Stimulated activated CD8-positive, alpha-beta memory T cell treated with anti-CD3 and anti-CD28 coated beads, Interleukin-12 subunit alpha, Interleukin-12 subunit beta, amount 100 ng/mL, for 4 hours (primary cell): Measurements from ENCODE around the gene UFSP1.

Source experiments
- DNase-seq: peaks from one replicate; pipeline ENCODE4 v3.0.0-alpha.2; 2020; ENCODE audit warnings: low read depth

The UFSP1 gene

DNA sequence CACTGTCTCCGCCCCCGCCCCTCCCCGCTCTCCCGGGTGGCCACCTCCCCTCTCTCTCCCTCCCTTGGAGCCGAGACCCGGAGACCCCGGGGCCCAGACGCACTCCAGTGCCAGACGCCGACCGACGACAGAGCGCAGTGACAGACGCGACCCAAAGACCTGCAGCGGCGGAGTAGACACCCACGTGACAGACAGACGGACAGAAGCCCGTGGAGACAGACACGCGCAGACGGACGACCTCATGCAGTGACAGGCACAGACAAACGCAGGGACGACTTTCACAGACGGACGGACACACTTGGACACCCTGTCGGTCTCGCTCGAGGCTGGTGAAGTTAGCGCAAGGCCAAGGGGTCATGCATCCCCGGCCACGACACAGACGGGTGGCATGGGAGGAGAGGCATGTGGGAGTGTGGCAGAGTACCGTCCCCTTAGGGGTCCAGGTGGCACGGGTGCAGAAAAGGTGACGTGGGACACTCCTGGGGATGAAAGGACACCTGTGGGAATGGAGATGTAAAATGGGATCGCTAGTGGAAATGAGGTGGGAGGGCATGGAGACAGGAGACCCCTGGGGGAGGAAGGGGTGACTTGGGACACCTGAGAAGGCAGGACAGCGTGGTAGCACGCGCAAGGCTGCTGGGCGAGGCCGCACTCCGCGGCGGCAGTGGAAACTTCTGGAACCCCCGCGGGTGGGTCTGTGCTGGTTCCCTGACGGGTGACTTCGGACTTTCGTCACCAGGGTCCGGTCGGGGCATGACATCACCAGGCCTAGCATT, 6.6 kb upstream of the UFSP1 start:
- no peak for DNase-seq

DNA sequence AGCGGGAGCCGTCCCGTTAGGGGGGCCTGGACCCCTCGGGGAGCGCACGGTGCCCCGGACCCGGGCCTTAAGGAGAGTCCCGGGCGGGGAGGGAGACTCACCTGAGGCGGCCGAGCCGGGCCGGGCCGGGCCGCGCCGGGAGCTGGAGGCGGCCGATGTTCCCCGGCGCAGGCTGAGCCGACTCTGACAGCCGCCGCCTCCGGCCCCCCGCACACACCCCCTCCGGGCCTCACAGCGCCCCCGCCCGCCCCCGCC, 6.1 kb upstream of the UFSP1 start, which contains the start of gene ACHE:
TSS of gene ACHE (minus strand) at position 188 of the 255 bp plus-strand sequence. CDS start 1,656 bp downstream, outside the sequence.
- no peak for DNase-seq

DNA sequence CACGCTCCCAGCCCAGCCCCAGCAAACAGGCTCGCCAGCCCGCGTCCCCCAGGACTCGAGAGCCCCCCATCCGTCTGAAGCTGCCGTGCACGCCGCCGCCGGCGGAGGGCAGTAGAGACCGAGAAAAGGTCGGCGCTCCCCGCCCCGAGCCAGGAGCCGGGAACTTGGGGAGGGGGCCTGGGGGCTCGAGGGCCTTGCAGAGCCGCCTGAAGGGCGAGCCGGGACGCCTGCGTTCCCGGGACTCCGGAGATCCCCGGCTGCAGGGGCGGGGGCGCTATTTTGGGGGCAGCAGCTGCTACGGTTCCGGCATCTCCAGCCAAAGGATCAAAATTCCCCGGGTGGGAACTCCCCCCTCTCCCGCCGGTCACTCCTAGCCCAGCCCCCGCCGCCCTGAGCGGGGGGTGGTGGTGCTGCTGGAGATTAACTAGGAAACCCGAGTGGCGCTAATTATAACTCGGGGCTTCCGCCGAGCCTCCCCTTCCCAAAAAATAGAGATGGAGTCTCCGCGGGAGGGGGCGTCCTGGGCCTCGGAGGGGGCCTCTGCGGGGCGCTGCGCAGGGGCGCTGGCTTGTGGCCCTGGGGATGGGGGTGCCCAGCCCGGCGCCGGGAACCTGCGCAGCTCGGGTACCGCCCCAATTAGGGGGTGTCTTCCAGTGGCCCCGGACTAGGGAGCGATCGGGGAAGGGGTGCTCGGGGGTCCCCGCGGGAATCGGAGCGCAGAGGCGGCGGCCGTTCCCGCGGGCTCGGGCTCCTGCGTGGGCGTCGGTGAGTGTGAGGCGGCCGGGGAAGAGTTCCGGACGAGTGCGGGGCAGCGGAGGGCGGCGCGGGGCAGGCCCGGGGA, 5.6 kb upstream of the UFSP1 start:
- DNase-seq: no peak

DNA sequence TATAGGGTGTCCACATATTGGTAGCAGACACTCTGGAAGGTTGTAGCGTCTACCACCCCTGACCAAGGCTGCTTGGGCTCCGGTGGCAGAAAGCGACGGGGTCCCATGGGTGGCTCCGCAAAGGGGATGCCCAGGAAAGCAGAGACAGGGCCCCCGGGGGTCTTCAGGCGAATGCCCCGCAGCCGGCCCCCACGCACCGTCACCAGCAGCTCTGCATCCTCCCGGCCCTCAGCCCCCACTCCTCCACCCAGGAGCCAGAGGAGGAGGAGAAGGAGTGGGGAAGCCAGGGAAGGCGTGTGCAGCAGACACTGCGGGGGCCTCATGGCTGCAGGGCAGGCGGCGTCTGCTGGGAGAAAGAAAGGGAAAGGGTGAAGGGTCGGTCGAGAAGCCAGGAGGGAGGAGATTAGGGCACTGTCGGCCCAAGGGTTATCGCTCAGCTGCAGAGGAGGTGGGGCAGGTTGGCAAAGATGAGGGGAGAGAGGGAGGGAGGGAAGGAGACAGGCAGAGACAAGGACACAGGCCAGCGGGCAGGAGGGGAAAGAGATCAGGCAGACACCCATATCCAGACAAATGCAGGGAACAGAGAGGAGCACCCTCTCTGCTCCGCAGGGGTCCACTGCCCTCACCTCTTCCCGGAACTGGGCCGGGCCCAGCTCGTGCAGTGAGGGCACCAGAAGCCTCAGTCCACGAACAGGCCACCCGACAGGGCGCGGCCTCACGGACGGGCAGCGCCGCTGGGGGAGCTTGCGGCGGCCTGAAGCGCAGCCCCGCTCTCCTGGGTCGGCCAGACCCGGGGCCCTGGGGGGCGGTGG, 4.6 kb upstream of the UFSP1 start:
- DNase-seq: no peak

DNA sequence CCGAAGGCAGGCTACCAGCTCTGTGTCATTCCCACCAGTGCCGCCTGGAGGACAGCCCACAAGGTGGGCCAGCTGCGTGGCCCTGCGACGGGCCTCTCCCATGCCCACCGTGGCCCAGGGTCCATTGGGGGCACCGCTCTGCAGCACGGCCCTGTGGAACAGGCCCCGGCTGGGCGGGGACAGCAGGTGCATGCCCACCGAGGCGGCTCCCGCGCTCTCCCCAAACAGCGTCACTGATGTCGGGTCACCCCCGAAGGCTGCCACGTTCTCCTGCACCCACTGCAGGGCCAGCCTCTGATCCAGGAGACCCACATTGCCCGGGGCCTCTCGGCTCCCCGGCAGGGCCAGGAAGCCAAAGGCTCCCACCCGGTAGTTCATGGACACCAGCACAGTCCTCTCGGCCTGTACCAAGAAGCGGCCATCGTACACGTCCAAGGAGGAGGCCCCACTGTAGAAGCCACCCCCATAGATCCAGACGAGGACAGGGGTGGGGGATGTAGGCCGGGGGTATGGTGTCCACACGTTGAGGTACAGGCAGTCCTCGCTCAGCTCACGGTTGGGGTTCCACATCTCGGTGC, 3.9 kb upstream of the UFSP1 start:
- no peak for DNase-seq

DNA sequence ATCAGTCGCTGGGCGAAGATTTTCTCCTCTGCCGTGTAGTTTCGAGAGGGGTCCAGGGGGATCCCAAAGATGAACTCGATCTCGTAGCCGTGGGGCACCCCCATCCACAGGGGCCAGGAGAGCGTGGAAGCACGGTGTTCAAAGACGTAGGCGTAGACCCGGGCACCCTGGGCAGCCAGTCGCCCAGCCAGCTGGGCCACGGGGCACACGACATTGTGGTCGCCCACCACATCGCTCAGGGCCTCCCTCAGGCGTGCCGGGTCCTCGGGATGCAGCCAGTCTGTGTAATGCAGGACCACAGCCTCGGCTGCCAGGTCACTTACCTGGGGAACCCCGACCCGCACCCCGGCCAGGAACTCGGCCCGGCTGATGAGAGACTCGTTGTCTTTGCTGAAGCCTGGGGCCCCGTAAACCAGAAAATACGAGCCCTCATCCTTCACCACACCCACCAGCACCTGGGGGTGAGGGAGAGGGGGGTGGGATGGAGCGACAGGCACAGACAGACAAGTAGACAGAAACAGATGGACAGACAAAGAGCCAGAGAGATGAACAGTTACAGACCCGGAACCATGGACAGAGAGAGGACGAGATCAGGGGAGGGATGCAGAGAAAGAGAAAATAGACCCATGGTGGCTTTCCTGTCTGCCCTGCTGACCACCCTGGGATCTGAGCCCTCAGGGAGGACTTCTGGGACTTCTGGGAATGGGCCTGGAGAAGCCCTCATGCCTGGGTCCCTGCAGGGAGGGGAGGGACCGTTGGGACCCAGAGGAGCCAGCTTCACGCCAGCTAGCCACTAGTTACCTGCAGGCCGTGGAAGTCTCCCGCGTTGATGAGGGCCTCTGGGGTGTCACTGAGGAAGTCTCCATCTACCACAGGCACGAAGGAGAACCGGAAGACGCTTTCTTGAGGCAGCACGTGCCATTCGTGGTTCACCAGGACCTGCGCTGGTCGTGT, 3.1 kb upstream of the UFSP1 start:
- no peak for DNase-seq

DNA sequence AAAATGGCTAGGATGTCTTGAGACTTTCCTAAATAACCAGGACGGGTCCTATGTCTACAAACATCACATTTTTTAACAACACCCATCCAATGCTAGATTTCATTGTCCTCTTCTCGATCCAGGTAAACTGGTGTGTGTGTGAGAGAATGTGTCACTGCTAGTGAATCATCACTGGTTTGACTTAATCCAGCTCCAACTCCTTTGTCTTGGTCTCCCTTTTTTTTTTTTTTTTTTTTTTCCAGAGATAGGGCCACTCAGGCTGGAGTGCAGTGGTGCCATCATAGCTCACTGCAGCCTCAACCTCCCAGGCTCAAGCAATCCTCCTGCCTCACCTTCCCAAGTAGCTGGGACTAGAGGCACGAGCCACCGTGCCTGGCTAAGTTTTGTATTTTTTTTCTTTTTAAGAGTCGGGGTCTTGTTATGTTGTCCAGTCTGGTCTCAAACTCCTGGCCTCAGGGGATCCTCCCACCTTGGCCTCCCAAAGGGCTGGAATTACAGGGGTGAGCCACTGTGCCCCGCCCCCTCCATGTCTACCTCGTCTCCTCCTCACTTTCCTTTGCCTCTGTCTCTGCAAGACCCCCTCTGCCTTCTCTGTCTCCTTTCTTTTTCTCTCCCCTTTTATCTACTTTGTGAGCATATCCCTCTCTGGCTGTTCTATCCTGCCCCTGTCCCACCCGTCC, 2.2 kb upstream of the UFSP1 start:
- no peak for DNase-seq

DNA sequence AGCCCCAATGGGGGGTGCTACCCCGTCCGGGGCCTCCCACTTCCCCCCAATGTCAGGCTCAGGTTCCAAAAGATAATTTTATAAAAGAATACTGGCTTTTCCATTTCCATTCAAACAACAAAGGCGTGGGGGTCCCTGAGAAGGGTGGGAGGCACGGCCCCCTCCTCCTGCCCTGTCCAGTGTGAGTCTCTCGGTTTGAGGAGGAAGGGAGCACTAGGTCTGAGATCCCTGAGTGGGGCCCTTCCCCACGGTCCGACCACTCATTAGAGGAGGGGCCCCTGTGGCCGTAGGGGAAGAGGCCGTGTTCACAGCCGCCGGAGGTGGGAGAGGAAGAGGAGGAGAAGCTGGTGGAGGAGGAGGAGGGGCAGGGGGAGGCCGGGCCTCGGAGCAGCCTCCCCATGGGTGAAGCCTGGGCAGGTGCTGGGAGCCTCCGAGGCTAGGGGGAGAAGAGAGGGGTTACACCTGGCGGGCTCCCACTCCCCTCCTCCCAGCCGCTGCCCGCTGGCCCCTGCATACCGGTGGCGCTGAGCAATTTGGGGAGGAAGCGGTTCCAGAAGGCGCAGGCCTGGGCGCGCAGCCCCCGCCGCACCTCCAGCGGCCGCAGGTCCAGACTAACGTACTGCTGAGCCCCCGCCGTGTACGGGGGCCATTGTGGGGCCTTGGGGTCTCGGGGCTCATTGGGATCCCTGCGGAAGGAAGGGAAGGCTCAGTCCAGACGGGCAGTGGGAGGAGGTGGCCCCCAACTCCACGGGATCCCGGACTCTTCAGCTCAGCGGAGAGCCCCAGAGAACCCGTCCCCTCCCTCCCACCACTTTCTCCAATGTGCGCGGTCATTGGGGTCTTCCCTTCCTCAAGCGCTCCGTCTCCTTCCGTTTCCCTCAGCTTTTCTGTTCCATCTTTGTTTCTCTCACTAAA, 1.4 kb upstream of the UFSP1 start:
- DNase-seq: no peak

DNA sequence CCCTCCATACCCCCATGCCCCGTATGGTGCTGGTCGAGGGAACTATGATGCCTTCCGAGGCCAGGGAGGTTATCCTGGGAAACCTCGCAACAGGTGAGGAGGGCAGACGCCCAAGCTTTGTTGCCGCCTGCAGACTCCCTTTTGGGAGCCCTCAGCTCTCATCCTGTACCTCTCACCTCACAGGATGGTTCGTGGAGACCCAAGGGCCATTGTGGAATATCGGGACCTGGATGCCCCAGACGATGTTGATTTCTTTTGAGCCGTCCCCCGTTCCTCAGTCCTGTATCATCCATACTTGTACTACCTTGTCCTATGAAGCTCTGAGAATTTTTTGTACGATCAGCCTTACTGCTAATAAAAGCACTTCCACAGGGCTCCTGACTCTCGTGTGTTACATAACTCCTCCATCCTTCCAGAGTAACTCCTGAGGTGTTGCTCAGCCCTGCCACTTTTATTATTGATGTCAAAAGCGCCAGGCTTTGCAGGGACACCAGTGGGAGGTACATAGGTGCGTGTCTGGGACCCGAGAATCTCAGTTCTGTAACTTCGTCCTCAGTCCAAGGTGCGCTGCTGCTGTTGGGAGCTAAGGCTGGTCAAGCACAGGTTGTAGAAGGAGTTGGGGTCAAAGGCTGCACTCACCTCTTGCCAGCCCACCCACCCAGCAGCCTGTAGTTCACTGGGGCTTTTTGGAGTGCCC, 1.1 kb downstream of the UFSP1 start:
- DNase-seq: no peak

DNA sequence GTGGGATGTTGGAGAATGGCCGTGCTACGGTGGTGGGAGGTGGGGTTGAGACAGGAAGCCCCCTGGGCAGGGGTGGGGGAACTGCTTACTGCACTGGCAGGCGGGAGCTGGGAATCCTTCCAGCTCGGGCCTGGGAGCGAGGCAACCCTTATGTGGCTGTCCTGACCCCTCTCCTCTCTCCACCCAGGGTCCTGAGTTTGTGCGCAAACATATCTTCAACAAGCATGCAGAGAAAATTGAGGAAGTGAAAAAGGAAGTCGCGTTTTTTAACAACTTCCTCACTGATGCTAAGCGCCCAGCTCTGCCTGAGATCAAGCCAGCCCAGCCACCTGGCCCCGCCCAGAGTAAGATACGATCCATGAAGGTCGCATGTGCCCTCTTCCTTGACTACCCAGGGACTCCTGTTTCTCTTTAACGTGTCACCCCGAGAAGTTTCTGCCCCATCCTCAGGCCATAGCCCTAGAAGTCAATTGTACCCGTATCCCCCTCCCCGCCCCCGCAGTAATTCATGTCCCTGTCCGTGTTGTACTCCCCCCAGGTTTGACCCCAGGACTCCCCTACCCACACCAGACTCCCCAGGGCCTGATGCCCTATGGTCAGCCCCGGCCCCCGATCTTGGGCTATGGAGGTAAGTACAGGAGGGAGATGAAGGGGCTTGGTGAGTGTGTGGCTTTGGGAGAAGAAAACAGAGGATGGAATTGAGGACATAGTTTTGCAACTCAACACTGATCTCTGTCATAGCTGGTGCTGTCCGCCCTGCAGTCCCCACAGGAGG, 1.8 kb downstream of the UFSP1 start:
- no peak for DNase-seq

DNA sequence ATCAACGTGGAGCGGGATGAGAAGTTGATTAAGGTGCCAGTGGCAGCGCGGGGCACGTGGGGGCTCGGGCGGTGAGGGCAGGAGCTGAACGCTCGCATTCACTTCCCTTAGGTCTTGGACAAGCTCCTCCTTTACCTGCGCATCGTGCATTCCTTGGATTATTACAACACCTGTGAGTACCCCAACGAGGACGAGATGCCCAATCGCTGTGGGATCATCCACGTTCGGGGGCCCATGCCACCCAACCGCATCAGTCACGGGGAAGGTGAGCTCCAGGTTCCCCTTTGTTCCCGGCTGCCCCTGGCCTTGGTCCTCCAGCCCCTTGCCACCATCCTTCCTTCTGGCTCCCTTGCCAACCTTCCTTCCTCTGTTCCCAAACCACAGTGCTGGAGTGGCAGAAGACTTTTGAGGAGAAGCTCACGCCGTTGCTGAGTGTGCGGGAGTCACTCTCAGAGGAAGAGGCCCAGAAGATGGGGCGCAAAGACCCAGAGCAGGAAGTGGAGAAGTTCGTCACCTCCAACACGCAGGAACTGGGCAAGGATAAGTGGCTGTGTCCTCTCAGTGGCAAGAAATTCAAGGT, 2.5 kb downstream of the UFSP1 start:
- no peak for DNase-seq

DNA sequence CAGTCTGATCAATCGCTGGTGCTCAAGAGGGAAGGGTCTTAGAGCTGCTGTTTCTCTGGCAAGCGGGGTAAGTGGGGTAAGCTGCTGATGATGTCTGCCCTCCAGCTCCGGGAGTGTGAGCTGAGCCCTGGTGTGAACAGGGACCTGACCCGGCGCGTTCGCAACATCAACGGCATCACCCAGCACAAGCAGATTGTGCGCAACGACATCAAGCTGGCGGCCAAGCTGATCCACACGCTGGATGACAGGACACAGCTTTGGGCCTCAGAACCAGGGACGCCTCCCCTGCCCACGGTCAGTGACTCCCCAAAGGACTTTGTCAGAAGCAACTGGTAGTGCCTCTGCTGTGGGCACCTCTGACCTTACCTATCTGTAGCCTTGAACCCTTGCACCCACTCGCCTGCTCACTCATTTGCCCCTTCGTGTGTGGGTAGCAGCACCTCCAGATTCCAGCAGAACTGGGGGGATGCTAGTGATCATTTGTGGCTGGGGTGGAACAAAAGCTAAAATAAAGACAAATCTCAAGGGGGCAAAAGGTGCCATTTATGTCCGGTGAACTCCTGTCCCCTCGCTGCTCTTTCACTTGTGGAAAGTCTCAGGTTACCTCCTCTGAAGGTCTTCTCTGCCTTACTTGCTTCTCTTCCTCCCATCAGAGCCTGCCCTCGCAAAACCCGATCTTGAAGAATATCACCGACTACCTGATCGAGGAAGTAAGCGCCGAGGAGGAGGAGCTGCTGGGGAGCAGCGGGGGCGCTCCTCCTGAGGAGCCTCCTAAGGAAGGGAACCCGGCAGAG, 3.2 kb downstream of the UFSP1 start:
- DNase-seq: no peak

DNA sequence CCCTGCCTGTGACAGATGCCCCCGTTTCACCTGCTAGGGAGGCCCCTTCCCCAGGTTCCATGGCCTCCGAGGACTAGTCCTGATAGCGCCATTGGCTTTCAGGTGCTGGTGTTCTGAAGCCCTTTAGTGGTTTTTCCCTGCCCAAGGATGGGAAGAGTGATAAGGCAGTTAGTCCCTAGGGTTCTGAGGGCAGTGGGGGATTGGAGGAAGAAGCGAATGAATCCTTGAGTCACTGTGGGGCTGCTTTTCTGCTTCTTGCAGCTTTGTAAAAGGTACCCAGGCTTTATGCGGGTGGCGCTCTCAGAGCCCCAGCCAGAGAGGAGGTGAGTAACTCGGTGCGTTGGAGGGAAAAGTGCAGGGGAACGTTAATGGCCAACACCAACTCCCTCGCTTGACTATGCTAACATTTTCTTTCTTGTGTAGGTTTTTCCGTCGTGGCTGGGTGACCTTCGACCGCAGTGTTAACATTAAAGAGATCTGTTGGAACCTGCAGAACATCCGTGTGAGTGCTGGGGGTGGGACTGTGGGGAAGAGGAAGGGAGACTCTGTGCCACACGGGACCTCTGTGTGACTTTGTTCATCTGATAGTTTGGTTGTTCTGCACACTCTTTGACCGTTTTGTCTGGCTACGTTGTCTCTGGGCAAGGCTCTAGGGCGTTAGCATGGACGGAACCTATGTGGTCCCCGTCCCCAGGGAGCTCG, 3.9 kb downstream of the UFSP1 start:
- no peak for DNase-seq

DNA sequence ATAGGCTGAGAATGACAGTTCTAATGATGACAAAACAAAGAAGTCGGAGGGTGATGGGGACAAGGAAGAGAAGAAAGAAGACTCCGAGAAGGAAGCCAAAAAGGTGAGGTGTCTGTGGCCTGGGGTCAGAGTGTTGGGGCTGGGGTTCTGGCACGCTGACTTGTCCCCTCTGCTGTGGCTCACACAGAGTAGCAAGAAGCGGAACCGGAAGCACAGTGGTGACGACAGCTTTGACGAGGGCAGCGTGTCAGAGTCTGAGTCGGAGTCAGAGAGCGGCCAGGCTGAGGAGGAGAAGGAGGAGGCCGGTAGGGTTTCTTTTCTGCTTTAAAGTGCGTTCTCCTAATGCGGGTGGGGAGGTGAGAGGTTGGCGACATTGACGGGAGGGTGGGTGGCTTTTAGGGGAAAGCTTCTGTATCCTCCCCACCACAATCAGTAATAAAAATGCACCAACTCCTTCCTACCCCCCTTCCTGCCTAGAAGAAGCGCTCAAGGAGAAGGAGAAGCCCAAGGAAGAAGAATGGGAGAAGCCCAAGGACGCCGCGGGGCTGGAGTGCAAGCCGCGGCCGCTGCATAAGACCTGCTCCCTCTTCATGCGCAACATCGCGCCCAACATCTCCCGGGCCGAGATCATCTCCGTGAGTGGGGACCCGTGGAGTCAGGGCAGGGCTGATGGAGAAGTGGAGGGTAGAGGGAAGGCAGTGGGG, 4.6 kb downstream of the UFSP1 start:
- no peak for DNase-seq

DNA sequence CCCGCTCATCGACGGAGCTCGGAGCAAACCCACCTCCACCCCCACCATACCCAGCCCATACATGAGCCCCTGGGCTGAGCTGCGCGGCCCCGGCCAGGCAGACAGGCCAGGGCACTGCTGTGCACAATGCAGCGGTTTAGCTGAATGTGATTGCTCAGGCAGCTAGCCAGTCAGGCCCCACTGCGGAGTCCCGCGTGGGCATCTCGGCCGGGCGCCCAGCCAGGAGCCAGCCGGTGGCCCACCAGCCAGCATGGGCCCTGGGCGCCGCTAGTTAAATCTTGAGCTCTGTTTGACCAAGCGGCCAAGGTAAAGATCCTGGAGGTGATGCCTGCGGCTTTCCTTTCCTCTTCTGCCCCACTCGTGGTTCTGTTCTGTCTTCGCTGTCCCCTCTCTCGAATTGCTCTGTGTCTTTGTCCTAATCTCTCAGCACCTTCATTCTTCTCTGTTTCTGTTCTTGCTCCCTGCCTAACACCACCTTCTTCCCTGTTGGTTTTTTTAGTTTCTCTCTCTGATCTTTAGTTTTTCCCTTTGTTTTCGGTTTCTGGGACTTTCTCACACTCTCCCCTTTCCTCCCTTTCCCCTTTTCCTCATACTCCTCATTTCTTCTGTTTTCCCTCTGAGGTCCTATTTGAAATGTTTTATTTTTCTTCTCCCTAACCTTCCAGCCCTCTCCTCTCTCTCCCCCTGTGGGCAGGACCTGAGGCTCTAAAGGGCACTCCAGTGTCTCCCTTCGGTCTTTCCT, 6.6 kb downstream of the UFSP1 start:
- no peak for DNase-seq
